ENCODE data around the gene PNPLA8.

DNA sequence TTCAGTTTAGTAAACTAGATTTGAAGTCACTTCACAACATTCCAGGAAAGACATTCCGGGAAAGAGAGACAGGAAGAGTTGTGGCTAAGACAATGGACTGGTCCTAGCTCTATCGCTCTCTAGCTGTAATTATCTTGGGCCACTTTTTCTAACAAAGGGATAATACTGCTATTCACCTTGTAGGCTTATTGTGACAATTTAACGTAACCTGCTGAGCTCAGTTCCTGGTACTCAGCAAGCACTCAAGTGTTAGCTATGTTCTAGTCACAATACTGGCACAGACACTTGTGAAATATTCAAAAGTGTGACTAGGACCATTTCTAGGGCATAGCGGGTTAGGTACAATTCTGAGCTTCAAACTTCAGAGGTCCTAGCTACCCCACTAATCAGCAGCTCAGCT is 57.7 kb downstream of the PNPLA8 start:
- TF ChIP-seq, protein P1, sequence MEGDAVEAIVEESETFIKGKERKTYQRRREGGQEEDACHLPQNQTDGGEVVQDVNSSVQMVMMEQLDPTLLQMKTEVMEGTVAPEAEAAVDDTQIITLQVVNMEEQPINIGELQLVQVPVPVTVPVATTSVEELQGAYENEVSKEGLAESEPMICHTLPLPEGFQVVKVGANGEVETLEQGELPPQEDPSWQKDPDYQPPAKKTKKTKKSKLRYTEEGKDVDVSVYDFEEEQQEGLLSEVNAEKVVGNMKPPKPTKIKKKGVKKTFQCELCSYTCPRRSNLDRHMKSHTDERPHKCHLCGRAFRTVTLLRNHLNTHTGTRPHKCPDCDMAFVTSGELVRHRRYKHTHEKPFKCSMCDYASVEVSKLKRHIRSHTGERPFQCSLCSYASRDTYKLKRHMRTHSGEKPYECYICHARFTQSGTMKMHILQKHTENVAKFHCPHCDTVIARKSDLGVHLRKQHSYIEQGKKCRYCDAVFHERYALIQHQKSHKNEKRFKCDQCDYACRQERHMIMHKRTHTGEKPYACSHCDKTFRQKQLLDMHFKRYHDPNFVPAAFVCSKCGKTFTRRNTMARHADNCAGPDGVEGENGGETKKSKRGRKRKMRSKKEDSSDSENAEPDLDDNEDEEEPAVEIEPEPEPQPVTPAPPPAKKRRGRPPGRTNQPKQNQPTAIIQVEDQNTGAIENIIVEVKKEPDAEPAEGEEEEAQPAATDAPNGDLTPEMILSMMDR (IDR thresholded peaks at IDR 0.05): no peak
- TF ChIP-seq POLR2A (IDR thresholded peaks at IDR 0.05): no peak

Data from body of pancreas (tissue), 4 donors.